SK-MEL-5 (cell line): ENCODE measurements around the gene CSTPP1. TPM values are rescaled to one million over a fixed set of nuclear protein-coding genes. Genes with fewer than 3 reads are reported as not detected.

Experiments used
- small RNA-seq, 2 experiments: library from RNA; depleted of rRNA; stranded (forward); fragments of <200 nt; gene quantifications; one replicate each; pipeline ENCODE3, GENCODE V24; 2014
- total RNA-seq: library from RNA; depleted of rRNA; stranded (reverse); fragments of >200 nt; shearing (Covaris generic); gene quantifications from 2 replicates; pipeline ENCODE4 v1.2.3, GENCODE V29; 2014; rRNA removed

The CSTPP1 gene
- total RNA-seq, 1 experiment from 2014 or later, result 14.7 TPM

Small RNA genes within 50 kb of the gene (small RNA-seq; reads per million reads assigned to genes)
- gene MIR6745, result 0 reads per million in 2 experiments

Other genes starting within 250 kb of the CSTPP1 start
- gene ARHGAP1, start 236.1 kb upstream of the CSTPP1 start, total RNA-seq, result 18.4 TPM in 2 replicates
- gene ZNF408, start 235.7 kb upstream of the CSTPP1 start, total RNA-seq, result 6.4 and 9.8 TPM in 2 replicates
- gene F2, start 217.5 kb upstream of the CSTPP1 start, total RNA-seq, result not detected in 2 replicates
- 45.8 and 57.4 TPM in 2 replicates for gene CKAP5, start 90.5 kb upstream of the CSTPP1 start, total RNA-seq
- 7.2 and 7.8 TPM in 2 replicates for gene LRP4, start 18.2 kb upstream of the CSTPP1 start, total RNA-seq
- gene ARFGAP2, start 240.1 kb downstream of the CSTPP1 start, total RNA-seq, result 61.7 and 62.9 TPM in 2 replicates
- 33.7 and 36.3 TPM in 2 replicates for gene PACSIN3, start 249.7 kb downstream of the CSTPP1 start, total RNA-seq